Trophoblast cell (in vitro differentiated cells and primary cell): ENCODE measurements around the gene PPP6R2.

Experiments used
- DNase-seq, 2 donors: peaks; one replicate each; pipeline ENCODE4 v3.0.0-alpha.2; 2016
- H2AFZ ChIP-seq: 2 replicates; pipeline ENCODE4 v1.6.1; 2013; ENCODE audit warnings: low read length, moderate library complexity, mild to moderate bottlenecking; ENCODE audit not compliant: insufficient read depth, poor library complexity
- H2AK5ac ChIP-seq: 2 replicates; pipeline ENCODE4 v1.6.1; 2013; ENCODE audit warnings: mild to moderate bottlenecking, low read length
- H2BK120ac ChIP-seq: 2 replicates; pipeline ENCODE4 v1.6.1; 2013; ENCODE audit warnings: low read length, mild to moderate bottlenecking, moderate library complexity; ENCODE audit not compliant: insufficient read depth, poor library complexity
- H2BK12ac ChIP-seq: 2 replicates; pipeline ENCODE4 v1.6.1; 2013; ENCODE audit warnings: mild to moderate bottlenecking, low read length, moderate library complexity
- H2BK5ac ChIP-seq: 2 replicates; pipeline ENCODE4 v1.6.1; 2013; ENCODE audit warnings: low read length, low read depth, moderate library complexity, mild to moderate bottlenecking; ENCODE audit not compliant: poor library complexity
- H3K14ac ChIP-seq: 2 replicates; pipeline ENCODE4 v1.6.1; 2013; ENCODE audit warnings: mild to moderate bottlenecking, low read length
- H3K18ac ChIP-seq: 2 replicates; pipeline ENCODE4 v1.6.1; 2013; ENCODE audit warnings: mild to moderate bottlenecking, low read length
- H3K23ac ChIP-seq: 2 replicates; pipeline ENCODE4 v1.6.1; 2013; ENCODE audit warnings: low read length
- H3K27ac ChIP-seq: 2 replicates; pipeline ENCODE4 v1.5.1; 2013; ENCODE audit warnings: low read depth, mild to moderate bottlenecking, inconsistent platforms, low read length, moderate library complexity
- H3K27me3 ChIP-seq: 2 replicates; pipeline ENCODE4 v1.6.1; 2013; ENCODE audit warnings: inconsistent platforms, mild to moderate bottlenecking, low read length, moderate library complexity; ENCODE audit not compliant: insufficient read depth
- H3K36me3 ChIP-seq, 2 experiments: 1 replicate in 1 of 2; 2 replicates in 1 of 2; pipeline ENCODE4 v1.6.1; 2013; ENCODE audit warnings: low read length in 2 of 2, mild to moderate bottlenecking in 2 of 2, moderate library complexity in 1 of 2; ENCODE audit not compliant: insufficient read depth in 2 of 2, control insufficient read depth in 1 of 2
- H3K4ac ChIP-seq: 2 replicates; pipeline ENCODE4 v1.6.1; 2013; ENCODE audit warnings: low read depth, mild to moderate bottlenecking, low read length, moderate library complexity
- H3K4me1 ChIP-seq, 2 experiments: 1 replicate in 1 of 2; 2 replicates in 1 of 2; pipeline ENCODE4 v1.6.1; 2013; ENCODE audit warnings: low read length in 2 of 2, mild to moderate bottlenecking in 2 of 2, moderate library complexity in 1 of 2; ENCODE audit not compliant: insufficient read depth in 2 of 2, control insufficient read depth in 1 of 2
- H3K4me2 ChIP-seq: 2 replicates; pipeline ENCODE4 v1.6.1; 2013; ENCODE audit warnings: inconsistent platforms, mild to moderate bottlenecking, low read length, moderate library complexity
- H3K4me3 ChIP-seq: 2 replicates; pipeline ENCODE4 v1.5.1; 2013; ENCODE audit warnings: mild to moderate bottlenecking, low read depth, low read length, inconsistent platforms
- H3K79me1 ChIP-seq: one replicate; pipeline ENCODE4 v1.6.1; 2013; ENCODE audit warnings: low read length
- H3K79me2 ChIP-seq: 2 replicates; pipeline ENCODE4 v1.6.1; 2013; ENCODE audit warnings: low read length, mild to moderate bottlenecking; ENCODE audit not compliant: control insufficient read depth, insufficient read depth, poor library complexity
- H3K9ac ChIP-seq: 2 replicates; pipeline ENCODE4 v1.6.1; 2013; ENCODE audit warnings: mild to moderate bottlenecking, low read length
- H3K9me3 ChIP-seq: 2 replicates; pipeline ENCODE4 v1.6.1; 2013; ENCODE audit warnings: low read depth, mild to moderate bottlenecking, control low read depth, inconsistent platforms, low read length; ENCODE audit not compliant: insufficient read depth
- H4K12ac ChIP-seq: 2 replicates; pipeline ENCODE4 v1.6.1; 2013; ENCODE audit warnings: low read depth, mild to moderate bottlenecking, low read length, moderate library complexity
- H4K8ac ChIP-seq: 2 replicates; pipeline ENCODE4 v1.6.1; 2013; ENCODE audit warnings: low read depth, mild to moderate bottlenecking, low read length, moderate library complexity
- H4K91ac ChIP-seq: one replicate; pipeline ENCODE4 v1.6.1; 2013; ENCODE audit warnings: low read depth, mild to moderate bottlenecking, low read length, moderate library complexity
- WGBS: extraction: QIAGEN DNeasy Blood & Tissue Kit; methylation state at CpG from one replicate; pipeline ENCODE4 v1.1.7; 2013; ENCODE audit warnings: missing lambda C conversion rate; ENCODE audit not compliant: insufficient read length, insufficient coverage; ENCODE audit errors: extremely low coverage; 5-methylcytosine and 5-hydroxymethylcytosine counted together

Gene PPP6R2

DNA sequence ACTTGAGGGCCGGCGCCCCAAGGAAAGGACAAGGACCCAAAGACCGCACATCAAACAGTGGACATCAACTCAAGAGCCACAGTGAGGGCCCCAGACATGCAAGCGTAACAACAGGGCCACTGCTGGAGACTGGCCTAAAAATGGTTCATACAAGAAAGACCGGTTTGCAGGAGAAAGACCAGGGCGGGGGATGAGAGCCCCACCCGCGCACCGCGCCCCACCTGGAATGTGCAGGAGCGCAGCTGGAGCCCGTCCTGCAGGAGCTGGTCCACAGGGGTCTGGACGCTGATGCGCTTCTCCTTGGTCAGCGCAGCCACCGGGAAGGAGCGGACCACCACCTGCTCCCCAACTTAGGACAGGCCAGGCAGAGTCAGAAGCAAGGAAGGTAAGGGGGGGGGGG lies 117.8 kb downstream of the PPP6R2 start:
- WGBS = no CpG with 5 or more reads among the region's 17 CpGs

GRCh38 chr22:50461536-50461935 lies 118.4 kb downstream of the PPP6R2 start:
- no peak overlapping the region for H3K23ac ChIP-seq
- no peak overlapping the region for H4K12ac ChIP-seq
- H2AFZ ChIP-seq = no peak overlapping the region
- H3K4me3 ChIP-seq = no peak overlapping the region
- no peak overlapping the region for H2BK12ac ChIP-seq
- no peak overlapping the region for H3K18ac ChIP-seq
- H3K79me2 ChIP-seq = no peaks in the 10 kb centered on the region
- H4K91ac ChIP-seq = no peak overlapping the region
- H3K27me3 ChIP-seq = no peaks in the 10 kb centered on the region
- H3K9me3 ChIP-seq = no peaks in the 10 kb centered on the region
- DNase-seq = no peak
- H3K79me1 ChIP-seq = no peaks in the 10 kb centered on the region
- no peak overlapping the region for H3K4me2 ChIP-seq
- H3K27ac ChIP-seq = no peak overlapping the region
- no peaks in the 10 kb centered on the region for H3K4me1 ChIP-seq
- H3K9ac ChIP-seq = no peak overlapping the region
- no CpG with 5 or more reads among the region's 26 CpGs for WGBS
- H3K4ac ChIP-seq = no peak overlapping the region
- no peak overlapping the region for H3K14ac ChIP-seq
- H2AK5ac ChIP-seq = no peak overlapping the region
- H4K8ac ChIP-seq = no peak overlapping the region
- H2BK120ac ChIP-seq = no peak overlapping the region
- no peak overlapping the region for H2BK5ac ChIP-seq
- H3K36me3 ChIP-seq = peaks cover 96 to 97% of the 10 kb centered on the region in 2 experiments

More for the DNA sequence above, 117.8 kb downstream of the PPP6R2 start:
- H3K79me2 ChIP-seq = no peaks in the 10 kb centered on the region
- no peaks in the 10 kb centered on the region for H3K27me3 ChIP-seq
- no peak overlapping the region for H3K23ac ChIP-seq
- H3K4ac ChIP-seq = no peak overlapping the region
- no peak overlapping the region for H4K12ac ChIP-seq
- H3K18ac ChIP-seq = no peak overlapping the region
- H2BK120ac ChIP-seq = no peak overlapping the region
- no peak overlapping the region for H2BK5ac ChIP-seq
- DNase-seq = peak; percentile 86 to 92
- H3K36me3 ChIP-seq = peaks cover 95 to 96% of the 10 kb centered on the region in 2 experiments
- H4K8ac ChIP-seq = no peak overlapping the region
- no peaks in the 10 kb centered on the region for H3K9me3 ChIP-seq
- H2AK5ac ChIP-seq = no peak overlapping the region
- H3K4me1 ChIP-seq = no peaks in the 10 kb centered on the region
- H2BK12ac ChIP-seq = no peak overlapping the region
- no peak overlapping the region for H2AFZ ChIP-seq
- H4K91ac ChIP-seq = no peak overlapping the region
- no peak overlapping the region for H3K9ac ChIP-seq
- no peak overlapping the region for H3K14ac ChIP-seq
- H3K4me2 ChIP-seq = no peak overlapping the region
- no peak overlapping the region for H3K4me3 ChIP-seq
- H3K27ac ChIP-seq = no peak overlapping the region
- H3K79me1 ChIP-seq = no peaks in the 10 kb centered on the region

GRCh38 chr22:50461979-50462540 lies 118.9 kb downstream of the PPP6R2 start:
- Histone ChIP-seq H4K12ac (no peak overlapping the region), H2BK12ac (no peak overlapping the region), H2BK120ac (no peak overlapping the region), H3K4me3 (no peak overlapping the region), H3K36me3 (peaks cover 96 to 97% of the 10 kb centered on the region in 2 experiments), H3K27ac (no peak overlapping the region), H4K8ac (no peak overlapping the region), H4K91ac (no peak overlapping the region), H2BK5ac (no peak overlapping the region), H3K9ac (no peak overlapping the region), H3K27me3 (no peaks in the 10 kb centered on the region), H2AFZ (no peak overlapping the region), H3K4me1 (no peaks in the 10 kb centered on the region), H3K79me1 (no peaks in the 10 kb centered on the region), H3K23ac (no peak overlapping the region), H3K4me2 (no peak overlapping the region), H3K14ac (no peak overlapping the region), H3K9me3 (no peaks in the 10 kb centered on the region), H2AK5ac (no peak overlapping the region), H3K18ac (no peak overlapping the region), H3K4ac (no peak overlapping the region), H3K79me2 (no peaks in the 10 kb centered on the region)
- no CpG with 5 or more reads among the region's 30 CpGs for WGBS
- no peak for DNase-seq

DNA sequence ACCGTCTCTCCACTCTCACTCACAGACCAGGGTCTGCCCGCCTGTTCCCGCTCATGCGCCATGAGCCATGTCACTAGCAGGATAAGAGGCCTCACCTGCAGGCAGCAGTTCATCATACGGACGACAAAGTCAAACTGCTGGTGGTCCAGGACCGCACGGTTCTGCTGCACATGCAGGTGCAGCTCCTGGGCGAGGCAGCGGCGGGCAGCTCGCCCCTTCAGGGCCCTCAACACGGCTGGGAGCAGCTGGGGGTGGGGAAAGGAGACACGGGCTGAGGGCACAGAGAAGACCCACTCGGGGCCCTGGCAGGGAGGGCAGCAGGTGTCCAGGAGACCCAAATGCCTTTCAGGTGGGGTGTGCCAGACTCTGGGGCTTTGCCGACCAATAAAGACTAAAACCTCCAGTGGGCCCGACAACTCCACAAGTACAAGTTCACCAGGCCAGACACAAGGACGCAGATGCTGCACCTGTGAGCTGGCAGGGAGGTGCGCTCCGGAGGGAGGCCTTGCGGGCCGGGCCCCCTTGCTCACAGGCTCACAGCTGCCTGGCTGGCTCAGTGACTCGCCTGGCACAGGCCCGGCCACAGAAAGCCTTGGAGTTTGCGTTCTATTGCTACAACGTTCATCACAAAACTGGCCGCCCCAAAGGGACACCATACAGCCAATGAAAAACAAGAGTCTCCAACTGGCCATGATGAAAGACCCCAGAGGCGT lies 120.2 kb downstream of the PPP6R2 start:
- Histone ChIP-seq H2BK5ac (no peak overlapping the region), H3K79me1 (no peaks in the 10 kb centered on the region), H3K4ac (no peak overlapping the region), H3K4me1 (no peaks in the 10 kb centered on the region), H2BK12ac (no peak overlapping the region), H4K12ac (no peak overlapping the region), H3K14ac (no peak overlapping the region), H3K9ac (no peak overlapping the region), H2AFZ (no peak overlapping the region), H2AK5ac (no peak overlapping the region), H2BK120ac (no peak overlapping the region), H3K36me3 (peaks cover 97 to 98% of the 10 kb centered on the region in 2 experiments), H4K8ac (no peak overlapping the region), H4K91ac (no peak overlapping the region), H3K23ac (no peak overlapping the region), H3K27ac (no peak overlapping the region), H3K18ac (no peak overlapping the region), H3K79me2 (no peaks in the 10 kb centered on the region), H3K27me3 (no peaks in the 10 kb centered on the region), H3K9me3 (no peaks in the 10 kb centered on the region), H3K4me2 (no peak overlapping the region), H3K4me3 (no peak overlapping the region)
- DNase-seq = no peak
- no CpG with 5 or more reads among the region's 28 CpGs for WGBS
